ENCODE measurements around the gene SLC1A2. TPM values are rescaled to one million over a fixed set of nuclear protein-coding genes. Genes with fewer than 3 reads are reported as not detected.
A peak's percentile ranks its signal among the peaks of the same experiment; 100 is the strongest.

Gene SLC1A2
- total RNA-seq, 2 experiments from 2014 or later: 0.08 TPM; not detected in 1

DNA sequence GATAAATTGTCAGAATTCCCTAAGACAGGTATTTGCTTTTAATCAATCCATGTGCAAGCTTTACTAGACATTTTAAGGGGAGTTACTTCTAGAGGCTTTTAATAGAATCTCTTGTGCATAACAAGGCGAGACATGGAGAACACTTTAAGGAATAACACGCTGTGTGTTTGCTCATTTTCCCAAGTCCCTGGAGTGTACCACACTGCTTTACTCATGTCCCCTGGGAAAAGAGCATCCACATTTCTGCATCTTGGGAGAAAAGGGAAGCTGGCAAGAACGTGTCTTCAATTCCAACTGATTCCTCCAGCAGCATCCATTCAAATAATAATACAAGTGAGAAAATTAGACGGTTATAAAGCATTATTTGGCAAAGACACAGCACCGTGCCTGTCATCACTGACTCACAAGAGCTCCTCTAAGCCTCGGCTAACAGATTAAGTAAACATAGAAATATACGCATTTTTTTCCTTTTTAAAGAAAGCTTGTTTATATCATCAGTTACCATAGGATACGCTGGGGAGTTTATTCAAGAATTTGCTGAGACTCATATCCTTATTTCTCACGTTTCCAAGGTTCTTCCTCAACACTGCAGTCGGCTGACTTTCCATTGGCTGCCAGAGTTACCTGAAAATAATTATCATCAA lies 158.9 kb downstream of the SLC1A2 start:
- no peaks in the 10 kb centered on the region for H3K36me3 Mint-ChIP-seq
- DNase-seq: no peak
- no peak overlapping the region for H3K4me3 Mint-ChIP-seq
- H3K4me1 Mint-ChIP-seq: peaks cover 23% of the 10 kb centered on the region
- no peak overlapping the region for H3K27ac Mint-ChIP-seq
- H3K9me3 Mint-ChIP-seq: no peaks in the 10 kb centered on the region
- no peaks in the 10 kb centered on the region for H3K27me3 Mint-ChIP-seq

DNA sequence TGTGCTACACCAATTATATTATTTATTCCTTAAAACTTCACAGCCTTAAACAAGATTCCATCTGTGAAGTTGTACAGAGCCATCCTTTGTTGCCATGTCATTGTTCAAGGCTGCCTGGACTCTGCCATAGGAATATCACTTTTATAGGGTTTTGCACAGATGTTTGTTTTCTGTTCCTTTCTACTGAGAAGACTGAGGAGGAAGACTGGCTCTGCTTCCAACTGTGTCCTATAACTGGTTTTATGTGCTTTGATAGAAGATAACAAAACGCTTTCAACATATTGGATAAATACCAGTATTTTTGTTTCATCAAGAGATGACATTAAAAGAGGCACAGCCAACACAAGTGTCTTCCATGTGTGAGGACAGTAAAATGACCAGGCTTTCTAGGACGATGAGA lies 159.8 kb downstream of the SLC1A2 start:
- H3K27me3 Mint-ChIP-seq: no peaks in the 10 kb centered on the region
- no peaks in the 10 kb centered on the region for H3K36me3 Mint-ChIP-seq
- no peak overlapping the region for H3K4me3 Mint-ChIP-seq
- H3K9me3 Mint-ChIP-seq: no peaks in the 10 kb centered on the region
- DNase-seq: no peak
- no peak overlapping the region for H3K27ac Mint-ChIP-seq
- peaks cover 25% of the 10 kb centered on the region for H3K4me1 Mint-ChIP-seq

DNA sequence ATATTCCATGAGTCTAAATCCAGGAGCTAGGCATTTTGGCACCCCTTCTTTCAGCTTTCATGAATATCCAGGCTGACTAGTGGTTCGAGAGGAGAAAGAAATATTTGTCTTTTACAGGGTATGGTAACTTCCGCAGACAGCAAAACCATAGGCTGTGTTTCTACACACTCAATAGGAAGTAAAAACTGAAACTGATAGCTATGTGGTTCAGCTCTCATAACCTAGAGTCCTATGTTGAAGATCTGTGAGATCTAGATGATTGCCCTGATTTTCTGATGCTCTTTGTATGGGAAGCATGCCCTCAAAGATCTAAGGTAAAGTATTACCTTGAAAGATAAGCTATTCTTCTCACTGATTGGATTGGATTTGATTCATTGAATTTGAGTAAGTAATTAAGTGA lies 162.1 kb downstream of the SLC1A2 start:
- Mint-ChIP-seq H3K27me3 (no peaks in the 10 kb centered on the region), H3K9me3 (no peaks in the 10 kb centered on the region), H3K4me3 (no peak overlapping the region), H3K27ac (no peak overlapping the region), H3K36me3 (no peaks in the 10 kb centered on the region), H3K4me1 (peaks cover 30% of the 10 kb centered on the region)
- DNase-seq: no peak

GRCh38 chr11:35256296-35256695 lies 163.1 kb downstream of the SLC1A2 start:
- H3K4me3 Mint-ChIP-seq: no peak overlapping the region
- no peaks in the 10 kb centered on the region for H3K9me3 Mint-ChIP-seq
- no peak for DNase-seq
- H3K27me3 Mint-ChIP-seq: no peaks in the 10 kb centered on the region
- H3K4me1 Mint-ChIP-seq: peaks cover 30% of the 10 kb centered on the region
- no peak overlapping the region for H3K27ac Mint-ChIP-seq
- no peaks in the 10 kb centered on the region for H3K36me3 Mint-ChIP-seq

DNA sequence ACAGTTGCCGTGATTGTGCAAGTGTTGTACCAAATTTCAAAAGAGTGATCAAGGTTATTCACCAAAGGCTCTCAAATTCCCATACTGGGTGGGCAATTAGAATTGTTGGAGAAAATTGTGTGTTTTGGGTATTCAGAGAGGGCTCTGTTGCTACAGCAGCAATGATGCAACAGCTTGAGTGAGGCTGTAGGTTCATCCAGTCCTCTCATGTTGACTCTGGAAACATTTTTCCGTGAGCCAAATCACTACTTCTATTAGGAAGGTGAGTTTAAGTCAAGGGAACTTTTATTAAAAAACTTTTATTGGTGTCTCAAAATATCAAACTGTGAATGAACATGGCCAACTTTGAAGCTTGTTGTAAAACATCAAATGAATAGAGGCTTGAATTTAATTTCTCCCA lies 163.8 kb downstream of the SLC1A2 start:
- Mint-ChIP-seq H3K27me3 (no peaks in the 10 kb centered on the region), H3K36me3 (no peaks in the 10 kb centered on the region), H3K9me3 (no peaks in the 10 kb centered on the region), H3K27ac (no peak overlapping the region), H3K4me1 (peaks cover 30% of the 10 kb centered on the region), H3K4me3 (no peak overlapping the region)
- no peak for DNase-seq

DNA sequence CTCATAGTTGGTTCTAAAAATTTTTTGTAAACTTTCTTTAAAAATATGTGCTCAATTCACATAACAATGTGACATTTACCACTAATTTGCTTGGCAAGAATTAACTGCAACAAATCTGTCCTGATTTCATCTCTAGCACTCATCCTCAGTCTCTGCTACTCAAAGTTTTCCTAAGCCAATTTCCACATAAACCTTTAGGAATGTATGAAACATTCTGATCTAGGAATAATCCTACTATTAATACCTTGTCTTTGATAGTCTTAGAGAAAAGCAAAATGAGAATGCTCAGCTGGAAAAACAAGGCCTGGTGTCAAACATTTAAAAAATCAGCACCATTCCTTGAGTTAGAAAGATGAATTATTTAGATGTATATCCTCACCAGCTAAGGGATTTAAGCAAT lies 166.1 kb downstream of the SLC1A2 start:
- DNase-seq: no peak
- Mint-ChIP-seq H3K4me3 (no peak overlapping the region), H3K27me3 (no peaks in the 10 kb centered on the region), H3K9me3 (peaks cover 4% of the 10 kb centered on the region), H3K4me1 (peaks cover 31% of the 10 kb centered on the region), H3K36me3 (peaks cover 3% of the 10 kb centered on the region), H3K27ac (no peak overlapping the region)

DNA sequence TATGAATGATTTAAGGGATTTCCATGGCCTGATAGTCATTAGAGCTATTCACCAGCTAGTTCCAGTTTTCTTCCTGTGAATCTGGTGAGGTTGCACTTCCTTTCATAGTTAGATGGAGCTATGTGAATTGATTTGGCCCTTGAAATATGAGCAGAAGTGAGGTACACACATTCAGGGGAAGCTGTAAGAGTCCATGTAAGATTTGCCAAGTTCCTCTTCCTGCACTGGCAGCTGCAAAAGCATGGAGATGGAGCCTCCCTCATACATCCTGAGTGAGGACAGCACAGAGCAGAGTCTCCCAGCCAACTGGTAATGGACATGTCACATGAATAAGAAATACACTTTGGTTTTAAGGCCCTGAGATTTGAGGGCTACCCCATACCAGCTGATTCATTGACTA lies 168.7 kb downstream of the SLC1A2 start:
- no peak for DNase-seq
- Mint-ChIP-seq H3K4me1 (peaks cover 34% of the 10 kb centered on the region), H3K27ac (no peak overlapping the region), H3K9me3 (peaks cover 7% of the 10 kb centered on the region), H3K36me3 (peaks cover 5% of the 10 kb centered on the region), H3K4me3 (no peak overlapping the region), H3K27me3 (no peaks in the 10 kb centered on the region)

DNA sequence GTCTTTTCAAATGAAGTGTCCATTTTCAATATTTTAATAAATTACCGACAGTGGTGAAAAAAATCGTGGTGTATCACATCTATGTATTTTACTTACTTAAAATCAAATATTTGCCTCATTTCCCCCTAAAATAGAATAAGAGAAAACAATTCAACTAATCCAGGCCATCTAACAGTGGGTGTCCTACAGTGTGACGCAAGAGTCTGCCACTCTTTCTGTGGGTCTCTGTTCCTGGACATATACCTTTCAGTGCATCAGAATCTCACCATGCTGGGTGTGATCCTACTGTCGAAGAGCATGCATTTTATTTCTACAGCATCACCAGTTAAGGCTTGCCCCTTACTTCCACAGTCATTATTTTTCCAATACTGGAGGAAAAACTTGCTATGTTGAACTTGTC lies 169.2 kb downstream of the SLC1A2 start:
- peaks cover 5% of the 10 kb centered on the region for H3K36me3 Mint-ChIP-seq
- H3K27me3 Mint-ChIP-seq: no peaks in the 10 kb centered on the region
- no peak overlapping the region for H3K27ac Mint-ChIP-seq
- H3K4me1 Mint-ChIP-seq: peaks cover 37% of the 10 kb centered on the region
- peaks cover 7% of the 10 kb centered on the region for H3K9me3 Mint-ChIP-seq
- DNase-seq: no peak
- H3K4me3 Mint-ChIP-seq: no peak overlapping the region

GRCh38 chr11:35248558-35249323 lies 170.6 kb downstream of the SLC1A2 start:
- H3K27ac Mint-ChIP-seq: no peak overlapping the region
- no peak overlapping the region for H3K4me3 Mint-ChIP-seq

DNA sequence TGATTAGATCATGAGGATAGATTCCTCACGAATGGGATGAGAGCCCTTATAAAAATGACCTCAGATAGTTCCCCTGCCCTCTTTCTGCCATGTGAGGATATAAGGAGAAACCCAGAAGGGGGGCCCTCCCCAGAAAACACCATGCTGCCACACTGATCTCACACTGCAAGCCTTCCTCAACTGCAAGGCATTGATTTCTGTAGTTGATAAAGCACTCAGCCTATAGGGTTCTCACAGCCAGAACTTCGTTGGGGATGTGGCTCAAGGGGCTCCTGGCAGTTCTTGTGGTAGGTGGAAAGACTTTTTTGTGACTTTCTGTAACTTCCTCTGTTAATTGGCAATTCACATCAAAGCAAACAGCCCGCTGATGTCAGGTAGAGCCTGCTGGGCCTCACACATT lies 171.5 kb downstream of the SLC1A2 start:
- Mint-ChIP-seq H3K9me3 (peaks cover 18% of the 10 kb centered on the region), H3K4me3 (no peak overlapping the region), H3K4me1 (peaks cover 51% of the 10 kb centered on the region), H3K27me3 (no peaks in the 10 kb centered on the region), H3K27ac (peak overlapping the region; percentile 63), H3K36me3 (peaks cover 14% of the 10 kb centered on the region)
- DNase-seq: no peak

More at GRCh38 chr11:35248558-35249323, 170.6 kb downstream of the SLC1A2 start:
- H3K27me3 Mint-ChIP-seq: no peaks in the 10 kb centered on the region
- H3K9me3 Mint-ChIP-seq: peaks cover 14% of the 10 kb centered on the region
- no peak for DNase-seq
- peaks cover 46% of the 10 kb centered on the region for H3K4me1 Mint-ChIP-seq
- H3K36me3 Mint-ChIP-seq: peaks cover 9% of the 10 kb centered on the region

DNA sequence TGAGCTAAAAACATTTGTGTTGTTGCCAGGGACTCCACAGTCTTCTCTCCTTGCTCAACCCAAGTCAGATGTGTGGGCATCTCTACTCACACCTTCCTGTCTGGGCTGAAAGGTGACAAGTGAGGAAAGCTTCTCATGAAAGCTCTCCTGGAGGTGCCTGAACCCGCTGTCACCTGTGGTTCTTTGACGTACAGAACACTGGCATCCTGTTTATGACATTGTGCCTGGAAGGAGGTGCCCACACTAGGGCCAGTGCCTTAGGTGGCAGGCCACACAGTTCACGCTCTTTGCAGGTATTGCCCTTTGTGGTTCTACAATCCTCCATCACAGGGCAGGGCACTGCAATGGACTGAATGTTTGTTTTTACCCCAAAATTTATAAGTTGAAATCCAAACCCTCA lies 171.9 kb downstream of the SLC1A2 start:
- peak; percentile 31 for DNase-seq
- Mint-ChIP-seq H3K4me1 (peaks cover 55% of the 10 kb centered on the region), H3K27ac (peak overlapping the region; percentile 63), H3K9me3 (peaks cover 18% of the 10 kb centered on the region), H3K4me3 (peak overlapping the region; percentile 18), H3K36me3 (peaks cover 14% of the 10 kb centered on the region), H3K27me3 (no peaks in the 10 kb centered on the region)

DNA sequence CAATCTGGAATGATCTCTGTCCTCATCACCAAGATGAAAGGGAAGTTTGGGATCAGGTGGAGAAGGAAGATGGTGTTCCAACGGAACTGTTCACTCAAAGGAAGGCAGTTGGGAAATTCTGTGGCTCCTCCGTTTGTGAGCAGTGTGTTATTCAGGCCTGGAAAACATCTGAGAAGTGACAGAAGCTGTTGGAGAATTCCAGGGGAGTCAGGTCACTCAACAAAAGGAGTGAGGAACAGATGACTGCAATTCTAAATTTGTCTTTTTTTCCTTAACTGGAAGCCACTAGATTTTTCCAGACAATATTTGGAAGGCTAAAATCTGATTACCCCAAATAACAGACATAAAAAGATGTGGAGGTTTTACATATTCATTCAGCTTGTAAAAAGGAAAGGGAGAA lies 172.6 kb downstream of the SLC1A2 start:
- H3K4me1 Mint-ChIP-seq: peaks cover 61% of the 10 kb centered on the region

DNA sequence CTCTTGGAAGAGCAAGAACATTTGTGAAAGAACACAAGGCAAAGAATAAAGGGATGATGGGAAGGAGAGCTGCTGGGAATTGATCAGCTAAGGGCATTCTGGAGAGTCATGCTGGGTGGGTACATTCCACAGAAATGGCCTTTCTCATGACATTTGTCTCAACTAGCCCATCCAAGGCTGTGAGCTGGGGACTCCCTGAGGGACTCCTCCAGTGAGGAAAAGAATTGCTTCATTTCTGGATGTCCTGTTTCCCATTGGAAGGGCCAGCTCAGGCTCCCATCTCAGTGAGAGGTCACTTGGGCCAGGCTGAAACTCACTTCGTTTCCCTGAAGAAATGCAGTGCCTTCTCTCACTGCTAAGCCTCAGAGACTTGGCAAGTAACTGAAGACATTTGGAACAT lies 173.6 kb downstream of the SLC1A2 start:
- peaks cover 14% of the 10 kb centered on the region for H3K36me3 Mint-ChIP-seq
- H3K27ac Mint-ChIP-seq: no peak overlapping the region
- peaks cover 68% of the 10 kb centered on the region for H3K4me1 Mint-ChIP-seq
- no peak for DNase-seq
- no peak overlapping the region for H3K4me3 Mint-ChIP-seq
- no peaks in the 10 kb centered on the region for H3K27me3 Mint-ChIP-seq
- H3K9me3 Mint-ChIP-seq: peaks cover 18% of the 10 kb centered on the region

More for the DNA sequence above, 172.6 kb downstream of the SLC1A2 start:
- no peak for DNase-seq
- no peak overlapping the region for H3K27ac Mint-ChIP-seq
- peaks cover 14% of the 10 kb centered on the region for H3K36me3 Mint-ChIP-seq
- H3K4me3 Mint-ChIP-seq: no peak overlapping the region
- no peaks in the 10 kb centered on the region for H3K27me3 Mint-ChIP-seq
- peaks cover 18% of the 10 kb centered on the region for H3K9me3 Mint-ChIP-seq

- no peak overlapping the region for H3K27ac Mint-ChIP-seq
- no peak overlapping the region for H3K4me3 Mint-ChIP-seq
- DNase-seq: no peak
- peaks cover 70% of the 10 kb centered on the region for H3K4me1 Mint-ChIP-seq
- peaks cover 3% of the 10 kb centered on the region for H3K27me3 Mint-ChIP-seq
- H3K36me3 Mint-ChIP-seq: peaks cover 14% of the 10 kb centered on the region
- peaks cover 18% of the 10 kb centered on the region for H3K9me3 Mint-ChIP-seq
These were observed 174.3 kb downstream of the SLC1A2 start for GRCh38 chr11:35245056-35245455.

GRCh38 chr11:35243774-35244173 lies 175.6 kb downstream of the SLC1A2 start:
- Mint-ChIP-seq H3K9me3 (peaks cover 16% of the 10 kb centered on the region), H3K27ac (no peak overlapping the region), H3K4me1 (peaks cover 80% of the 10 kb centered on the region), H3K4me3 (no peak overlapping the region), H3K27me3 (peaks cover 3% of the 10 kb centered on the region), H3K36me3 (peaks cover 11% of the 10 kb centered on the region)
- DNase-seq: no peak
